ENCODE measurements around the gene RYR1. TPM values are rescaled to one million over a fixed set of nuclear protein-coding genes. Genes with fewer than 3 reads are reported as not detected.
"Not testable (repeated sequence)": the region's sequence is repeated elsewhere in the genome, so short reads cannot be mapped to it uniquely, and the experiment has no call there.

The RYR1 gene
- total and polyA plus RNA-seq, 2 of the 13 experiments (the other 11 are each of a cell fraction or from before 2014, with no cell fraction given), result 0.03 TPM; not detected in 1

DNA sequence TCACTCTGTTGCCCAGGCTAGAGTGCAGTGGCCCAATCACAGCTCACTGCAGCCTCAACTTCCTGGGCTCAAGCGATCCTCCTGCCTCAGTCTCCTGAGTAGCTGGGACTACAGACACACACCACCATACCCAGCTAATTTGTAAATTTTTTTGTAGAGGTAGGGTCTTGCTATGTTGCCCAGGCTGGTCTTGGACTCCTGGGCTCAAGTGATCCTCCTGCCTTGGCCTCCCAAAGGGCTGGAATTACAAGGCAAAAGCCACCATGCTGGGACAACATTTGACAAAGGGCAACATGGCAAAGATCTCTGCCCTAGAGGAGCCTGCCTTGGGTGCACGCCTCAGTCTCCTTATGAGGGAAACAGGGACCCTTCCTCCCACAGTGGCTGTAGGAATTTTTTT is 61.9 kb downstream of the RYR1 start:
- FAIRE-seq; H4K20me1 ChIP-seq (ENCODE audit: insufficient read depth, low read length); in situ Hi-C loops (cut with HindIII; ENCODE audit: extremely low pct_ligation_motif_present, low pct_unique_long_range_greater_than_20kb); H3K79me2 ChIP-seq (ENCODE audit: insufficient read depth, low read length); H3K9me3 ChIP-seq (ENCODE audit: low read length); CTCF ChIA-PET (ENCODE audit: low intra/inter-chr PET ratio, low total read pairs); DNase-seq (ENCODE audit: low spot score); H3K36me3 ChIP-seq (replicated peaks in 1 of 2; ENCODE audit: control insufficient read depth in 1 of 2, insufficient read depth in 2 of 2, low read length in 2 of 2); H3K9ac ChIP-seq (ENCODE audit: insufficient read depth, low read depth, low read length); BruUV-seq (replicated peaks); ATAC-seq; H3K27ac ChIP-seq (ENCODE audit: extremely low read length, insufficient read depth, low read length); H3K4me2 ChIP-seq (ENCODE audit: low read depth, low read length); H3K4me3 ChIP-seq (replicated peaks in 1 of 3; ENCODE audit: insufficient read depth in 1 of 3, low read depth in 2 of 3, low read length in 3 of 3); POLR2A ChIA-PET; H2AFZ ChIP-seq (ENCODE audit: low read length); intact Hi-C loops (cut with micrococcal nuclease; ENCODE audit: unreplicated experiment): not testable (repeated sequence)
- 39% methylated on average over 2 of the region's 2 CpGs for WGBS (ENCODE audit: low lambda C conversion rate)
- 0 out of 2 replicates have a peak, but pooled peaks cover 15% of the 10 kb centered on the region for H3K4me1 ChIP-seq (ENCODE audit: insufficient read depth, low read length)
- TF ChIP-seq ZNF121 (CRISPR knock-in tag; IDR thresholded peaks at IDR 0.05), result peak; percentile 36; the same call in 1 of the 2 replicates
- H3K27me3 ChIP-seq (ENCODE audit: control insufficient read depth in 1 of 2, insufficient read depth in 2 of 2, low read length in 2 of 2), result peaks cover 4 to 22% of the 10 kb centered on the region in 2 experiments; a peak in 4 of 5 replicates

- no peaks in the 10 kb centered on the region for H3K36me3 ChIP-seq (replicated peaks in 1 of 2; ENCODE audit: control insufficient read depth in 1 of 2, insufficient read depth in 2 of 2, low read length in 2 of 2)
- ATAC-seq (no peak), DNase-seq (ENCODE audit: low spot score) (no peak), FAIRE-seq (no peak)
- no peak overlapping the region for H2AFZ ChIP-seq (ENCODE audit: low read length)
- no peak overlapping the region for H3K4me3 ChIP-seq (replicated peaks in 1 of 3; ENCODE audit: insufficient read depth in 1 of 3, low read depth in 2 of 3, low read length in 3 of 3)
- 0 out of 4 replicates have a peak, but pooled peaks of 1 of the 2 experiments have one; percentile 19 for TF ChIP-seq NR2F1 (CRISPR knock-in tag; IDR thresholded peaks at IDR 0.05)
- TF ChIP-seq FOXC1 (CRISPR knock-in tag; IDR thresholded peaks at IDR 0.05; ENCODE audit: borderline replicate concordance), result no peak
- no peak for TF ChIP-seq ZNF10 (CRISPR knock-in tag; IDR thresholded peaks at IDR 0.05; ENCODE audit: borderline replicate concordance, low read depth)
- H3K9me3 ChIP-seq (ENCODE audit: low read length), result no peaks in the 10 kb centered on the region
- in situ Hi-C loops (cut with HindIII; ENCODE audit: extremely low pct_ligation_motif_present, low pct_unique_long_range_greater_than_20kb), result no loop called here
- H3K27me3 ChIP-seq (ENCODE audit: control insufficient read depth in 1 of 2, insufficient read depth in 2 of 2, low read length in 2 of 2), result peaks cover 4 to 22% of the 10 kb centered on the region in 2 experiments; a peak in 4 of 5 replicates
- H3K4me1 ChIP-seq (ENCODE audit: insufficient read depth, low read length), result 0 out of 2 replicates have a peak, but pooled peaks cover 15% of the 10 kb centered on the region
- no TSS peak for BruUV-seq (replicated peaks)
- no CpG with 5 or more reads among the region's 17 CpGs for WGBS (ENCODE audit: low lambda C conversion rate)
- ChIA-PET POLR2A (no interaction called here), CTCF (ENCODE audit: low intra/inter-chr PET ratio, low total read pairs) (no interaction called here)
- intact Hi-C loops (cut with micrococcal nuclease; ENCODE audit: unreplicated experiment), result no loop called here
- H3K79me2 ChIP-seq (ENCODE audit: insufficient read depth, low read length), result no peaks in the 10 kb centered on the region
- no peaks in the 10 kb centered on the region for H4K20me1 ChIP-seq (ENCODE audit: insufficient read depth, low read length)
- no peak overlapping the region for H3K4me2 ChIP-seq (ENCODE audit: low read depth, low read length)
- no peak overlapping the region for H3K9ac ChIP-seq (ENCODE audit: insufficient read depth, low read depth, low read length)
- H3K27ac ChIP-seq (ENCODE audit: extremely low read length, insufficient read depth, low read length), result no peak overlapping the region
Observed at GRCh38 chr19:38496116-38496515, 62.6 kb downstream of the RYR1 start.
